B cell (primary cell): ENCODE data around the gene CLSTN2.

Experiments
- CTCF ChIP-seq: fragments of 200-600 bp; IDR thresholded peaks from one replicate; pipeline ENCODE4 v1.8.0; 2022; ENCODE audit warnings: antibody characterized with exemption, mild to moderate bottlenecking
- EZH2 ChIP-seq: IDR thresholded peaks from 2 replicates; pipeline ENCODE4 v1.6.1; 2012; ENCODE audit warnings: borderline replicate concordance, low read depth, mild to moderate bottlenecking, moderate library complexity, low read length; ENCODE audit not compliant: insufficient read depth, poor library complexity, severe bottlenecking

DNA sequence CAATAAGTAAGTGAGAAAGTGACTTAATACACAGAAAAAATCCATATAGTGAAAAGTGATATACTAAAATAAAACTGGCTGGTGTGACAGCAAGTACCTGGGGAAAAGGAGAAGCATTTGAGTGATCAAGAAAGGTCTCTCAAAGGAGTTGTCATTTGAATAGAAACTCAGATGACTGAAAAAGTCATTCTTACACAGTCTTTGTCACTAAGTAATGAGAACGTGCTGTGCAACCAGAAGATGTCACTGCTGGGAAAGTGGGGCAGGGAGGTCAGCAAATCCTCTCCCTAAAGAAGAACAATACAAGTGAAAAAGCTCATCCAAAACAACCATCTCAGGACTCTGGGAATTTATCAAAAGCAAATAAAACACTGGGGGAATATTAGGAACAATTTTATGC is 425.3 kb downstream of the CLSTN2 start:
- TF ChIP-seq EZH2 (no peak), CTCF (no peak)
